Measurements from ENCODE around the gene VILL.
"Not testable (repeated sequence)": the region's sequence is repeated elsewhere in the genome, so short reads cannot be mapped to it uniquely, and the experiment has no call there.

Gene VILL

GRCh38 chr3:38017445-38018295 is 27.1 kb downstream of the VILL start:
- no peak for DNase-seq (ENCODE audit: low spot score)

GRCh38 chr3:38018296-38019266 is 28.0 kb downstream of the VILL start:
- no peak for DNase-seq (ENCODE audit: low spot score)

- DNase-seq (ENCODE audit: low spot score) = no peak
Measured at GRCh38 chr3:38019658-38020341, 29.2 kb downstream of the VILL start.

- DNase-seq (ENCODE audit: low spot score) = no peak
Measured at GRCh38 chr3:38020342-38020726, 29.7 kb downstream of the VILL start.

- DNase-seq (ENCODE audit: low spot score) = no peak
Measured at GRCh38 chr3:38021196-38021595, 30.6 kb downstream of the VILL start.

GRCh38 chr3:38022301-38022700 is 31.7 kb downstream of the VILL start:
- DNase-seq (ENCODE audit: low spot score) = no peak

GRCh38 chr3:38022896-38023709 is 32.5 kb downstream of the VILL start:
- no peak for DNase-seq (ENCODE audit: low spot score)

- DNase-seq (ENCODE audit: low spot score) = no peak
Measured at GRCh38 chr3:38026856-38027255, 36.3 kb downstream of the VILL start.

GRCh38 chr3:38027466-38028465 is 37.2 kb downstream of the VILL start:
- no peak for DNase-seq (ENCODE audit: low spot score)

- no peak for DNase-seq (ENCODE audit: low spot score)
Measured at GRCh38 chr3:38028621-38029361, 38.2 kb downstream of the VILL start.

GRCh38 chr3:38029400-38030125 is 39.0 kb downstream of the VILL start, which contains the start of gene PLCD1:
Gene PLCD1 (minus strand): TSS chr3:38029642. CDS start chr3:38029539, 103 bp downstream.
- peak; percentile 88 for DNase-seq (ENCODE audit: low spot score)

GRCh38 chr3:38030126-38031021 is 39.8 kb downstream of the VILL start:
- DNase-seq (ENCODE audit: low spot score) = no peak

GRCh38 chr3:38031022-38031994 is 40.7 kb downstream of the VILL start:
- no peak for DNase-seq (ENCODE audit: low spot score)

GRCh38 chr3:38032328-38032865 is 41.8 kb downstream of the VILL start:
- DNase-seq (ENCODE audit: low spot score) = no peak

GRCh38 chr3:38033586-38033985 is 43.0 kb downstream of the VILL start:
- DNase-seq (ENCODE audit: low spot score) = not testable (repeated sequence)

- not testable (repeated sequence) for DNase-seq (ENCODE audit: low spot score)
Measured at GRCh38 chr3:38034335-38034734, 43.7 kb downstream of the VILL start.

Data from left forelimb (tissue), 1 donor.